Osteocyte (in vitro differentiated cells): ENCODE results near the gene OBP2B. TPM values are rescaled to one million over a fixed set of nuclear protein-coding genes. Genes with fewer than 3 reads are reported as not detected.

Experiments used
- DNase-seq: peaks from one replicate; pipeline ENCODE4 v3.0.0; 2021; ENCODE audit warnings: mixed read lengths; ENCODE audit not compliant: unreplicated experiment; ENCODE audit errors: extremely low spot score
- H3K27ac Mint-ChIP-seq: one replicate; pipeline ENCODE4 v1.8.0; 2021; ENCODE audit warnings: mild to moderate bottlenecking, mixed read lengths; ENCODE audit not compliant: unreplicated experiment
- H3K27me3 Mint-ChIP-seq: one replicate; pipeline ENCODE4 v1.8.0; 2021; ENCODE audit warnings: mixed read lengths; ENCODE audit not compliant: unreplicated experiment
- H3K36me3 Mint-ChIP-seq: one replicate; pipeline ENCODE4 v1.8.0; 2021; ENCODE audit warnings: mixed read lengths; ENCODE audit not compliant: unreplicated experiment
- H3K4me1 Mint-ChIP-seq: one replicate; pipeline ENCODE4 v1.8.0; 2021; ENCODE audit warnings: mixed read lengths; ENCODE audit not compliant: unreplicated experiment
- H3K4me3 Mint-ChIP-seq: one replicate; pipeline ENCODE4 v1.8.0; 2021; ENCODE audit warnings: mild to moderate bottlenecking, moderate library complexity, mixed read lengths; ENCODE audit not compliant: unreplicated experiment
- H3K9me3 Mint-ChIP-seq: one replicate; pipeline ENCODE4 v1.8.0; 2021; ENCODE audit warnings: mixed read lengths; ENCODE audit not compliant: unreplicated experiment
- total RNA-seq: library from RNA; stranded (reverse); gene quantifications from 2 replicates; pipeline ENCODE4 v1.2.1, GENCODE V29; 2021
- TF ChIP-seq, protein P1 (sequence below): fragments of 200-600 bp; sonication (generic); IDR thresholded peaks from 2 replicates; pipeline ENCODE4 v1.5.0; 2021; ENCODE audit warnings: antibody characterized with exemption, mild to moderate bottlenecking, moderate library complexity

OBP2B gene
- total RNA-seq, 1 donor from 2014 or later = not detected

DNA sequence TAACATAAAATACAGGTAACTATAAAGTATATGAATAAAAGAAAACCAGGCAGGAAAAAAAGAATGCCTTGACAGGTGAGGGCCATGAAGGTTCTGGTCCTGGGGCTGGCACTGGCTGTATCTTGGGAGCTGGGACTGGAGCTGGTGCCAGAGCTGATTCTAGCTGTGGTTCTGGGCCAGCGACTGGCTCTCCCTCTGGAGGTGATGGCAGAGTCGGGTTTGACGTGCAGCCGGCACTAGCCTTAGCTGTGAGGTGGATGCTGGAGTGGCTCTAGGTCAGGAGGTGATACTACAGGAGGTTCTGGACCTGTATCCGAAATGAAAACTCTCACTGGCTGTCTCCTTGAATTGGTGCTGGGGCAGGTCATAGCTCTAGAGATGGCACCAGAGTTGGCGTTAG lies 22.3 kb downstream of the OBP2B start:
- H3K27ac Mint-ChIP-seq = no peak overlapping the region
- TF ChIP-seq, protein P1, sequence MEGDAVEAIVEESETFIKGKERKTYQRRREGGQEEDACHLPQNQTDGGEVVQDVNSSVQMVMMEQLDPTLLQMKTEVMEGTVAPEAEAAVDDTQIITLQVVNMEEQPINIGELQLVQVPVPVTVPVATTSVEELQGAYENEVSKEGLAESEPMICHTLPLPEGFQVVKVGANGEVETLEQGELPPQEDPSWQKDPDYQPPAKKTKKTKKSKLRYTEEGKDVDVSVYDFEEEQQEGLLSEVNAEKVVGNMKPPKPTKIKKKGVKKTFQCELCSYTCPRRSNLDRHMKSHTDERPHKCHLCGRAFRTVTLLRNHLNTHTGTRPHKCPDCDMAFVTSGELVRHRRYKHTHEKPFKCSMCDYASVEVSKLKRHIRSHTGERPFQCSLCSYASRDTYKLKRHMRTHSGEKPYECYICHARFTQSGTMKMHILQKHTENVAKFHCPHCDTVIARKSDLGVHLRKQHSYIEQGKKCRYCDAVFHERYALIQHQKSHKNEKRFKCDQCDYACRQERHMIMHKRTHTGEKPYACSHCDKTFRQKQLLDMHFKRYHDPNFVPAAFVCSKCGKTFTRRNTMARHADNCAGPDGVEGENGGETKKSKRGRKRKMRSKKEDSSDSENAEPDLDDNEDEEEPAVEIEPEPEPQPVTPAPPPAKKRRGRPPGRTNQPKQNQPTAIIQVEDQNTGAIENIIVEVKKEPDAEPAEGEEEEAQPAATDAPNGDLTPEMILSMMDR = no peak
- peaks cover 3% of the 10 kb centered on the region for H3K4me1 Mint-ChIP-seq
- no peaks in the 10 kb centered on the region for H3K36me3 Mint-ChIP-seq
- H3K4me3 Mint-ChIP-seq = no peak overlapping the region
- no peak for DNase-seq
- H3K9me3 Mint-ChIP-seq = no peaks in the 10 kb centered on the region
- H3K27me3 Mint-ChIP-seq = peaks cover 44% of the 10 kb centered on the region

DNA sequence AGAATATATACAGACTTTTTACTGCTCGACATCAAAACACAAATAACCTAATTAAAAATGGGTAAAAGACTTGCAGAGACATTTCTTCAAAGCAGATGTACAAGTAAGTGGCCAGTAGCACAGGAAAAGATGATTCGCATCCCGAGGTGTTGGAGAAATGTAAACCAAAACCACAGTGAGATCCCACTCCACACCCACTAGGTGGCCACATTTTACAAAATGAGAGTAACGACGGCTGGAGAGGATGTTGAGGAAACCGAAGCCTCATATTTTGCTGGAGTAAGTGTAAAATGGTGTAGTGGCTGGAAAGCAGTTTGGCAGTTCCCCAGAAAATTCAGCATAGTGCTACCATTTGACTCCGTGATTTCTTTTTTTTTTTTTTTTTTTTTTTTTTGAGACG lies 24.1 kb downstream of the OBP2B start:
- TF ChIP-seq, protein P1 = peak; percentile 70
- H3K27me3 Mint-ChIP-seq = peaks cover 49% of the 10 kb centered on the region

DNA sequence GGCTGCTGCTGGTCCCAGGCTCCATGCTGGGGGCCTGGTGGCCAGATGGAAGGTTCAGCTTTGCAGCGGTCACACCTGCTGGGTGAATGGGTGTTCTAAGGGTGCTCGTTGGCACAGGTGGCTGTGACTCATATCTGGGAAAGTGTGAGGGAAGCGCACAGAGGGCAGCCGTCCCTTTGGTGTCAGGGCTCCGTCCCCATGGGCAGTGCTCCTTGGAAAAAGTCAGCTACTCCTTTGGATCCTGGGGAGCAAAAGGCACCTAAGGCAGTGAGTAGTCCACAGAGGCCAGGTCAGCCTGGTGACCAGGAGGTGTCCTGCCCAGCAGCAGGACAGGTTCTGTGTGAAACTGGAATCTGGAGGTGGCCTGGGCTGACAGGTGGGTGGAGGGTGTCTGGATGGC lies 26.9 kb downstream of the OBP2B start:
- DNase-seq = no peak
- H3K4me3 Mint-ChIP-seq = no peak overlapping the region
- H3K36me3 Mint-ChIP-seq = no peaks in the 10 kb centered on the region
- peaks cover 47% of the 10 kb centered on the region for H3K27me3 Mint-ChIP-seq
- H3K27ac Mint-ChIP-seq = no peak overlapping the region
- TF ChIP-seq, protein P1 = no peak
- no peaks in the 10 kb centered on the region for H3K9me3 Mint-ChIP-seq
- H3K4me1 Mint-ChIP-seq = peaks cover 3% of the 10 kb centered on the region

More for the DNA sequence above, 24.1 kb downstream of the OBP2B start:
- DNase-seq = no peak
- Mint-ChIP-seq H3K4me3 (no peak overlapping the region), H3K36me3 (no peaks in the 10 kb centered on the region), H3K27ac (no peak overlapping the region), H3K9me3 (no peaks in the 10 kb centered on the region), H3K4me1 (peaks cover 3% of the 10 kb centered on the region)

DNA sequence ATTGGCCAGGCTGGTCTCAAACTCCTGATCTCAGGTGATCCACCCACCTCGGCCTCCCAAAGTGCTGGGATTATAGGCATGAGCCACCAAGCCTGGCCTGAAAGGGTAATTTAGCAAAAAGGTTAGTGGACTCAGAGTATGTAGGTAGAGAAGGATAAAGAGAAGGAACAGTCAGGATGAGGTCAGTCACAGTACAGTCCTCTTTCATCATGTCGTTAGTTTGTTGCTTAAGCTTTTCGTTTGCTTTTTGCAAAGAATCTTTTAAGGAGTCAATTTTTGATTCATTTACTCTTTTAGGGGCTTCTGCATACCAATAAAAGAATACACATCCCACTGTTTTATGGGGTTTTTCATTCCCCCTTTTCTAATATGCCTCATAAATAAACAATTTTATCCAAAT lies 27.5 kb downstream of the OBP2B start:
- Mint-ChIP-seq H3K9me3 (no peaks in the 10 kb centered on the region), H3K4me1 (peaks cover 3% of the 10 kb centered on the region), H3K27me3 (peaks cover 48% of the 10 kb centered on the region), H3K36me3 (no peaks in the 10 kb centered on the region), H3K27ac (no peak overlapping the region), H3K4me3 (no peak overlapping the region)
- TF ChIP-seq, protein P1 = no peak
- DNase-seq = no peak

DNA sequence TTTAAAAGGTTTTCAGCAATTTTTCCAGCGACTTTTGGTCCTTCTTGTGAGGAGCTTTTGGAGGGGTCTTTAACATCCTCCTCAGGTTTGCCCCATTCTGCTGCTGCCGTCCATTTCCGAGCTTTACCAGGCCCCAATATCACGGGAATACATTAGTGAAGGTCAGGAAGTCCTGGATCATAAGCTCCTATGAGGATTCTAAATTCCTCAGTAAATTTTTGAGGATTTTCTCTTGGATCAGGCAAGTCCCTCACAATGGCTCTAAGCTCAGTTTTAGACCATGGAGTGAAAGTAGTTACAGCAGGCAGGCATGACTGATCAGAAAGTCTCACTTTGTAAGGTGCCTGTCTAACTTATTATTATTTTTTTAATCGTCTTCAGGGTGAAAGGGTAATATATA lies 28.1 kb downstream of the OBP2B start:
- H3K4me1 Mint-ChIP-seq = peaks cover 3% of the 10 kb centered on the region
- no peak overlapping the region for H3K27ac Mint-ChIP-seq
- H3K27me3 Mint-ChIP-seq = peaks cover 51% of the 10 kb centered on the region
- TF ChIP-seq, protein P1 = no peak
- H3K4me3 Mint-ChIP-seq = no peak overlapping the region
- H3K36me3 Mint-ChIP-seq = no peaks in the 10 kb centered on the region
- no peaks in the 10 kb centered on the region for H3K9me3 Mint-ChIP-seq
- DNase-seq = no peak
